ENCODE measurements around the gene MRPL16. TPM values are rescaled to one million over a fixed set of nuclear protein-coding genes. Genes with fewer than 3 reads are reported as not detected.

The MRPL16 gene
- total and polyA plus RNA-seq, 2 of the 13 experiments (the other 11 are each of a cell fraction or from before 2014, with no cell fraction given), result 45.3 to 62.6 TPM

- CTCF ChIA-PET (ENCODE audit: low intra/inter-chr PET ratio, low total read pairs), result no interaction called here
- BruUV-seq (replicated peaks), result no TSS peak
- H3K27ac ChIP-seq (ENCODE audit: extremely low read length, insufficient read depth, low read length), result no peak overlapping the region
- H3K36me3 ChIP-seq (replicated peaks in 1 of 2; ENCODE audit: control insufficient read depth in 1 of 2, insufficient read depth in 2 of 2, low read length in 2 of 2), result peaks cover 0 to 2% of the 10 kb centered on the region in 2 experiments; a peak in 2 of 5 replicates
- TF ChIP-seq CHD4 (IDR thresholded peaks at IDR 0.05; ENCODE audit: borderline replicate concordance, low read length) (no peak), ZNF451 (CRISPR knock-in tag; IDR thresholded peaks at IDR 0.05) (no peak), HOXA9 (CRISPR knock-in tag; IDR thresholded peaks at IDR 0.05; ENCODE audit: borderline replicate concordance) (no peak), SRF (IDR thresholded peaks at IDR 0.05; ENCODE audit: low read depth, low read length) (no peak), SPEN (CRISPR knock-in tag; IDR thresholded peaks at IDR 0.05; ENCODE audit: low read depth) (no peak), ZFYVE20 (CRISPR knock-in tag; IDR thresholded peaks at IDR 0.05; ENCODE audit: borderline replicate concordance, low read depth) (no peak), HDAC6 (IDR thresholded peaks at IDR 0.05; ENCODE audit: low read depth, low read length) (no peak), FOXA3 (CRISPR knock-in tag; IDR thresholded peaks at IDR 0.05) (no peak), SOX6 (IDR thresholded peaks at IDR 0.05) (no peak), SOX6 (CRISPR knock-in tag; IDR thresholded peaks at IDR 0.05) (no peak), ZNF276 (CRISPR knock-in tag; IDR thresholded peaks at IDR 0.05; ENCODE audit: low read depth) (no peak), HNF4A (CRISPR knock-in tag; IDR thresholded peaks at IDR 0.05) (no peak)
- TF ChIP-seq, protein P1, sequence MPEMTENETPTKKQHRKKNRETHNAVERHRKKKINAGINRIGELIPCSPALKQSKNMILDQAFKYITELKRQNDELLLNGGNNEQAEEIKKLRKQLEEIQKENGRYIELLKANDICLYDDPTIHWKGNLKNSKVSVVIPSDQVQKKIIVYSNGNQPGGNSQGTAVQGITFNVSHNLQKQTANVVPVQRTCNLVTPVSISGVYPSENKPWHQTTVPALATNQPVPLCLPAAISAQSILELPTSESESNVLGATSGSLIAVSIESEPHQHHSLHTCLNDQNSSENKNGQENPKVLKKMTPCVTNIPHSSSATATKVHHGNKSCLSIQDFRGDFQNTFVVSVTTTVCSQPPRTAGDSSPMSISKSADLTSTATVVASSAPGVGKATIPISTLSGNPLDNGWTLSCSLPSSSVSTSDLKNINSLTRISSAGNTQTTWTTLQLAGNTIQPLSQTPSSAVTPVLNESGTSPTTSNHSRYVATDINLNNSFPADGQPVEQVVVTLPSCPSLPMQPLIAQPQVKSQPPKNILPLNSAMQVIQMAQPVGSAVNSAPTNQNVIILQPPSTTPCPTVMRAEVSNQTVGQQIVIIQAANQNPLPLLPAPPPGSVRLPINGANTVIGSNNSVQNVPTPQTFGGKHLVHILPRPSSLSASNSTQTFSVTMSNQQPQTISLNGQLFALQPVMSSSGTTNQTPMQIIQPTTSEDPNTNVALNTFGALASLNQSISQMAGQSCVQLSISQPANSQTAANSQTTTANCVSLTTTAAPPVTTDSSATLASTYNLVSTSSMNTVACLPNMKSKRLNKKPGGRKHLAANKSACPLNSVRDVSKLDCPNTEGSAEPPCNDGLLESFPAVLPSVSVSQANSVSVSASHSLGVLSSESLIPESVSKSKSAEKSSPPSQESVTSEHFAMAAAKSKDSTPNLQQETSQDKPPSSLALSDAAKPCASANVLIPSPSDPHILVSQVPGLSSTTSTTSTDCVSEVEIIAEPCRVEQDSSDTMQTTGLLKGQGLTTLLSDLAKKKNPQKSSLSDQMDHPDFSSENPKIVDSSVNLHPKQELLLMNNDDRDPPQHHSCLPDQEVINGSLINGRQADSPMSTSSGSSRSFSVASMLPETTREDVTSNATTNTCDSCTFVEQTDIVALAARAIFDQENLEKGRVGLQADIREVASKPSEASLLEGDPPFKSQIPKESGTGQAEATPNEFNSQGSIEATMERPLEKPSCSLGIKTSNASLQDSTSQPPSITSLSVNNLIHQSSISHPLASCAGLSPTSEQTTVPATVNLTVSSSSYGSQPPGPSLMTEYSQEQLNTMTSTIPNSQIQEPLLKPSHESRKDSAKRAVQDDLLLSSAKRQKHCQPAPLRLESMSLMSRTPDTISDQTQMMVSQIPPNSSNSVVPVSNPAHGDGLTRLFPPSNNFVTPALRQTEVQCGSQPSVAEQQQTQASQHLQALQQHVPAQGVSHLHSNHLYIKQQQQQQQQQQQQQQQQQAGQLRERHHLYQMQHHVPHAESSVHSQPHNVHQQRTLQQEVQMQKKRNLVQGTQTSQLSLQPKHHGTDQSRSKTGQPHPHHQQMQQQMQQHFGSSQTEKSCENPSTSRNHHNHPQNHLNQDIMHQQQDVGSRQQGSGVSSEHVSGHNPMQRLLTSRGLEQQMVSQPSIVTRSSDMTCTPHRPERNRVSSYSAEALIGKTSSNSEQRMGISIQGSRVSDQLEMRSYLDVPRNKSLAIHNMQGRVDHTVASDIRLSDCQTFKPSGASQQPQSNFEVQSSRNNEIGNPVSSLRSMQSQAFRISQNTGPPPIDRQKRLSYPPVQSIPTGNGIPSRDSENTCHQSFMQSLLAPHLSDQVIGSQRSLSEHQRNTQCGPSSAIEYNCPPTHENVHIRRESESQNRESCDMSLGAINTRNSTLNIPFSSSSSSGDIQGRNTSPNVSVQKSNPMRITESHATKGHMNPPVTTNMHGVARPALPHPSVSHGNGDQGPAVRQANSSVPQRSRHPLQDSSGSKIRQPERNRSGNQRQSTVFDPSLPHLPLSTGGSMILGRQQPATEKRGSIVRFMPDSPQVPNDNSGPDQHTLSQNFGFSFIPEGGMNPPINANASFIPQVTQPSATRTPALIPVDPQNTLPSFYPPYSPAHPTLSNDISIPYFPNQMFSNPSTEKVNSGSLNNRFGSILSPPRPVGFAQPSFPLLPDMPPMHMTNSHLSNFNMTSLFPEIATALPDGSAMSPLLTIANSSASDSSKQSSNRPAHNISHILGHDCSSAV (CRISPR knock-in tag; IDR thresholded peaks at IDR 0.05; ENCODE audit: borderline replicate concordance), result no peak
- no peak overlapping the region for H3K9ac ChIP-seq (ENCODE audit: insufficient read depth, low read depth, low read length)
- H3K4me3 ChIP-seq (replicated peaks in 1 of 3; ENCODE audit: insufficient read depth in 1 of 3, low read depth in 2 of 3, low read length in 3 of 3), result no peak overlapping the region
- POLR2A ChIA-PET, result no interaction called here
- WGBS (ENCODE audit: low lambda C conversion rate), result 97% methylated on average over 5 of the region's 5 CpGs
- peaks cover 23% of the 10 kb centered on the region for H3K4me1 ChIP-seq (ENCODE audit: insufficient read depth, low read length)
- intact Hi-C loops (cut with micrococcal nuclease; ENCODE audit: unreplicated experiment), result no loop called here
- no peaks in the 10 kb centered on the region for H3K9me3 ChIP-seq (ENCODE audit: low read length)
- in situ Hi-C loops (cut with HindIII; ENCODE audit: extremely low pct_ligation_motif_present, low pct_unique_long_range_greater_than_20kb), result no loop called here
- ATAC-seq (no peak), FAIRE-seq (no peak), DNase-seq (ENCODE audit: low spot score) (no peak)
- no peak overlapping the region for H2AFZ ChIP-seq (ENCODE audit: low read length)
- H3K79me2 ChIP-seq (ENCODE audit: insufficient read depth, low read length), result peaks cover 2% of the 10 kb centered on the region
- H3K27me3 ChIP-seq (ENCODE audit: control insufficient read depth in 1 of 2, insufficient read depth in 2 of 2, low read length in 2 of 2), result no peaks in the 10 kb centered on the region
- no peak overlapping the region for H3K4me2 ChIP-seq (ENCODE audit: low read depth, low read length)
- no peaks in the 10 kb centered on the region for H4K20me1 ChIP-seq (ENCODE audit: insufficient read depth, low read length)
Observed at GRCh38 chr11:59773083-59773440, 37.5 kb downstream of the MRPL16 start.
